ENCODE data around the gene CCR8. TPM values are rescaled to one million over a fixed set of nuclear protein-coding genes. Genes with fewer than 3 reads are reported as not detected.
A peak's percentile ranks its signal among the peaks of the same experiment; 100 is the strongest.

CCR8 gene
- not detected for total RNA-seq

- H3K27me3 ChIP-seq, result no peaks in the 10 kb centered on the region
These were observed at the start of gene CCR8 for GRCh38 chr3:39329493-39329892. Gene CCR8 (plus strand): TSS chr3:39329709. CDS start chr3:39332332, 2,623 bp downstream.

GRCh38 chr3:39279745-39280517 lies 49.6 kb upstream of the CCR8 start, which contains the start of gene CX3CR1:
Gene CX3CR1 (minus strand): TSS chr3:39280036. CDS start chr3:39266509, 13,527 bp downstream.
- no peaks in the 10 kb centered on the region for H3K9me3 ChIP-seq
- peaks cover 0 to 5% (median 0%) of the 10 kb centered on the region in 4 donors for H3K4me1 ChIP-seq
- no peaks in the 10 kb centered on the region for H3K36me3 ChIP-seq
- TF ChIP-seq CTCF (IDR thresholded peaks at IDR 0.05) (no peak), POLR2A (IDR thresholded peaks at IDR 0.05) (no peak)
- no peak within 1 kb of the TSS for H3K27ac ChIP-seq
- no peak within 1 kb of the TSS for H3K4me3 ChIP-seq
- no peaks in the 10 kb centered on the region for H3K27me3 ChIP-seq
- DNase-seq, result no peak

More at GRCh38 chr3:39329493-39329892, at the start of gene CCR8:
- H3K4me3 ChIP-seq, result no peak within 1 kb of the TSS
- H3K36me3 ChIP-seq, result no peaks in the 10 kb centered on the region
- no peak within 1 kb of the TSS for H3K27ac ChIP-seq
- no peaks in the 10 kb centered on the region for H3K9me3 ChIP-seq
- no peaks in the 10 kb centered on the region for H3K4me1 ChIP-seq
- DNase-seq, result no peak
- TF ChIP-seq POLR2A (IDR thresholded peaks at IDR 0.05), result no peak
- no peak for TF ChIP-seq CTCF (IDR thresholded peaks at IDR 0.05)

- Histone ChIP-seq H3K4me1 (peaks cover 0 to 5% (median 0%) of the 10 kb centered on the region in 4 donors), H3K27me3 (no peaks in the 10 kb centered on the region), H3K9me3 (no peaks in the 10 kb centered on the region), H3K27ac (no peak overlapping the region), H3K4me3 (no peak overlapping the region), H3K36me3 (no peaks in the 10 kb centered on the region)
- no peak for DNase-seq
- TF ChIP-seq CTCF (IDR thresholded peaks at IDR 0.05) (no peak), POLR2A (IDR thresholded peaks at IDR 0.05) (no peak)
These were observed 48.9 kb upstream of the CCR8 start for GRCh38 chr3:39280571-39280970.

- H3K9me3 ChIP-seq, result no peaks in the 10 kb centered on the region
- peaks cover 0 to 5% (median 0%) of the 10 kb centered on the region in 4 donors for H3K4me1 ChIP-seq
- no peaks in the 10 kb centered on the region for H3K27me3 ChIP-seq
- TF ChIP-seq POLR2A (IDR thresholded peaks at IDR 0.05) (no peak), CTCF (IDR thresholded peaks at IDR 0.05) (no peak)
- no peak overlapping the region for H3K4me3 ChIP-seq
- H3K36me3 ChIP-seq, result no peaks in the 10 kb centered on the region
- DNase-seq, result peak in 2 of 3 donors; percentile 44 to 50
- no peak overlapping the region for H3K27ac ChIP-seq
These were observed 48.0 kb upstream of the CCR8 start for GRCh38 chr3:39281533-39281932.

GRCh38 chr3:39282057-39282456 lies 47.5 kb upstream of the CCR8 start:
- H3K27me3 ChIP-seq, result no peaks in the 10 kb centered on the region
- H3K9me3 ChIP-seq, result no peaks in the 10 kb centered on the region
- H3K4me1 ChIP-seq, result peaks cover 0 to 5% (median 0%) of the 10 kb centered on the region in 4 donors
- H3K36me3 ChIP-seq, result no peaks in the 10 kb centered on the region
- no peak overlapping the region for H3K4me3 ChIP-seq
- TF ChIP-seq POLR2A (IDR thresholded peaks at IDR 0.05) (no peak), CTCF (IDR thresholded peaks at IDR 0.05) (no peak)
- DNase-seq, result no peak
- no peak overlapping the region for H3K27ac ChIP-seq

All from Peyer's patch (tissue), 4 donors.